Right ventricle myocardium superior (tissue), 1 donor: ENCODE results near the gene CTIF. TPM values are rescaled to one million over a fixed set of nuclear protein-coding genes. Genes with fewer than 3 reads are reported as not detected.

Source experiments
- ATAC-seq: fragments of 200-7000 bp; cut with Tn5 transposase; one replicate; pipeline ENCODE4 v1.9.1; 2020; ENCODE audit warnings: mild to moderate bottlenecking; ENCODE audit not compliant: poor library complexity
- DNase-seq: peaks from one replicate; pipeline ENCODE4 v3.0.0-alpha.2; 2020
- intact Hi-C: fragments of 100-400 bp; cut with DNase I; formaldehyde crosslinking; loops from one replicate; pipeline ENCODE4 v1.11.2; 2022
- total RNA-seq: library from RNA; stranded (reverse); fragmentation: NEBNext Ultra II Directional; extraction: Animal tissue kit (Norgen Biotek cat#: 25700); gene quantifications from one replicate; pipeline ENCODE4 v1.2.1, GENCODE V29; 2021
- donor health status: DM: no; HTN: yes; CAD: no; lungs with severe emphysema.

The CTIF gene
- total RNA-seq, 1 donor from 2014 or later = 54.5 TPM

DNA sequence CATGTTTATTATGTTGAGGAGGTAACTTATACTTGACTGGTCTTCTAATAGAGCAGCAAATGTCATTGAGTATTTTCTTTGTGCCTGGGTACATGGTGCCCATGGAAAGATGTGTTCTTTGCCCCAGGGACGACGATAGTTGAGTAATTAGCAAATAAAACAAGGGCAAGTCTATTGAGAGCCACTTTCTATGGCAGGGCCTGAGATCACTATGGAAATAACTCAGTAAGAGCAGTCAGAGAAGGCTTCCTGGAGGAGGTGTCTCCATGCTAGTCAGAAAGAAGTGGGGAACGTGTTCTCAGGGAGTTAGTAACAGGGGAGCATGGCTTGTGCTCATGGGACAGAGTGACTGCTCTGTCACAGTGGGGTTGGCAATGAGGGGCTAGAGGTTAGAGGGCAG is 28.6 kb downstream of the CTIF start:
- DNase-seq (no peak), ATAC-seq (no peak)

DNA sequence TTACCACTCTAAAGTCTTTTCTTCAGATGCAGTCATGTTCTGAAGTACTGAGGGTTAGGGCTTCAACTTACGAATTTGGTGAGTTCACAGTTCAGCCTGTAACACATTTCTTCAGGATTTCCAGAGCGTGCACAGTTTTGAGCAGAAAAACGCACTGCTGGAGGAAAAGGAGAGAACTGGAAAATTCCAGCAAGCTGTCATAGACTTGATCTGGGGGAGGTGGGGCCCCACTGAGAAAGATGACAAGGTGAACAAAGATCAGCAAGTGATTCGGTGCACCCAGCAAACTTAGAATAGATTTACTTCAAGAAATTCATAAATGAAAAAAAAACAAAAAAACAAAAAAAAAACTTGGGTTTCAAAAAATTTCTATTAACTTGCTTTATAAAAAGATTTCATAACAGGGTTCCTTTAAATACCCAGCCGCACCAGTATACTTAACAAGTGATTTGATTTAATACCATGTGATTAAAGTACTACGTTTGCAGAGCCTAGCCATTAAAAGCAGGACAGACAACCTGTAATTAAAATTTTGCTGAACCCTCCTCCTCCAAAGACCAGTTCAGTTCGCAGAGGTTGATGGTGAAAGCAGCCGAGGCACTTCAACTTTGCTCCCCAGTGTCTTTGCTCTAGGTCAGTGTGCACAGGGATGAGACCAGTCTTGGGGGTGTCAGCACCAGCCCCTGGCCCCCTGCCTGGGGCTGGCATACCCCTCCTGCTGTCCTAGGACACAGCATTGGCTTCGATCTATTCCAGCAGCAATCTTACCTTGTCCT is 30.5 kb downstream of the CTIF start:
- ATAC-seq (no peak), DNase-seq (no peak)
- intact Hi-C loops = no loop called here

More for the DNA sequence above, 28.6 kb downstream of the CTIF start:
- intact Hi-C loops = no loop called here

DNA sequence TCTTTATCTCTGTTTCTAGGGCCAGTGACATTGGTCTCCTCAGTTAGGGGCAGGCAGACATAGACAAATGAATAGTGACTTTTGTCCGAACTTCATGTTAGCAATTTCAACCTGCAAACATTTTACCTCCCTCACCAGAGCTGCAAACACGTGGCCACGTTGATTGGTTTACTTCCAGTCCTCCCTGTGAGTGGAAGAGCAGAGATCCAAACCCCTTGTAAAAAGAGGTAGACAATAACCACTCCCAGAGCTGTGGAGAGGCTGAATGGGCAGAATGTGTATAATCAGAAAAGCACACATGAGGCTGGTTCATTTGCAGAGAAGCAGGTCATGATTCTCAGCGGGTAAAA is 31.1 kb downstream of the CTIF start:
- no peak for ATAC-seq
- intact Hi-C loops = no loop called here
- no peak for DNase-seq

DNA sequence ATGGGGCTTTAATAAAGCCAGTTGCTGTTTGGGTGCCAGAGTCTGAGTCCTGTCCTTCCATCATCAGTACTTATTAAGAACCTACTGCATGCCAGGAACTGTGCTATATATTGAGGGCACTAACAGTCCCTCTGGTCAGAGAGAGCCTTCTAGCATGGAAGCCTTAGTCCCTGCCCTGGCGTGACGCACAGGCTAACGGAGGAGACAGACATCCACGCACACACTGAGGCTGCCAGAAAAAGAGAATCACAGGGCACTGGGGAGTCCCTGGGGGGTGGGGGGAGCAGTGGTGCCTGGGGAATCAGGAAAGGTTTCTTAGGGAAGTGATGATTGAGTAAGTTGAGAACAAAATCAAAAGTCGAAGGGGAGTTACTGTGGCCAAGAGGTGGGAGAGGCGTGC is 31.5 kb downstream of the CTIF start:
- DNase-seq (no peak), ATAC-seq (no peak)
- intact Hi-C loops = no loop called here

DNA sequence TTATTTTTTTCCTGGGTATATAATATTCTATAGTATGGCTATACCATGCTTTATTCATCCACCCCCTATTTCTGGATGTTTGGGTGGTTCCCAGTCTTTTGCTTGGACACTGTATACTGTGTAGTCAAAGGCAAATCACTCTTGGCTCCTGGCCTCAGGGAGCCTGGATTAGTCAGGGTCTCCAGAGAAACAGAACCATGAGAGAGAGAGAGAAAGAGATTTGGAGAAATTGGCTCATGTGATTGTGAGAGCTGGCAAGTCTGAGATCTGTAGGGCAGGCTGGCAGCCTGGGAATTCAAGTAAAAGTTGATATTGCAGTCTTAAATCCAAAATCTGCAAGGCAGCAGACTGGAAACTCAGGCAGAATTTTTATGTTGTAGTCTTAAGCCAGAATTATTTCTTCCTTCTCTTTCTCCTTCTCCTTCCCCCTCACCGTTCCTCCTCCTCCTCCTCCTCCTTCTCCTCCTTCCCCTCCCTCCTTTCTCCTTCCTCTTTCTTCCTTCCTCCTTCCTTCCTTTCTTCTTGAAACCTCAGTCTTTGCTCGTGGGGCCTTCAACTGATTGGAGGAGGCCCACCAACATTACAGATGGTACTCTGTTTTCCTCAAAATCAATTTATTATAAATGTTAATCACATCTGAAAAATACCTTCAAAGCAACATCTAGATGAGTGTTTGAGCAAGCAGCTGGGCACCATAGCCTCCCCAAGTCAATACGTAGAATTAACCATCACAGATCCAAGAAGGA is 33.0 kb downstream of the CTIF start:
- ATAC-seq = no peak
- no peak for DNase-seq
- intact Hi-C loops = no loop called here

DNA sequence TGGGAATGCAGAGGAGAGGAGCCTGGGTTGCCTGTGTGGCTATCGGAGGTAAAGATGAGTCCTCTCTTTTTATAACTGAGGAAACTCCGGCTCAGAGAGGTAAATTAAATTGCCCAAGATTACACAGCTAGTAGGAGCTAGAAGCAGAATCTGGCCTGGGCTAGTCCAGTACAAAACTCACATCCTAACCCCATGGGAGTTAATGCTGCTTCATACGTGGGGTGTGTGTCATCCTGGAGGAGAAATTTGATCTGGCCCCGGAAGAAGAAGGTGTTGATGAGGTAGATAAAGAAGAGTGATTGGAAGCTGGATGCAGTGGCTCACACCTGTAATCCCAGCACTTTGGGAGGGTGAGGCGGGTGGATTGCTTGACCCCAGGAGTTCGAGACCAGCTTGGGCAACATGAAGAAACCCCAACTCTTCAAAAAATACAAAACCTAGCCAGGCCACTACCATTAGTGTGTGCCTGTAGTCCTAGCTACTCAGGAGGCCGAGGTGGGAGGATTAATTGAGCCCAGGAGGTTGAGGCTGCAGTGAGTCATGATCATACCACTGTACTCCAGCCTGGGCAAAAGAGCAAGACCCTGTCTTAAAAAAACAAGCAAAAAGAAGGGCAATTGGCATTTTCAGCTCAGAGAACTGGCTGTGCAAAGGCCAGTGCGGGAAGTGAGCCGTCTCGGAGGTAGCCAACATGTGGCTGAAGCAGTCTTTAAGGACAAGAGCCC is 33.7 kb downstream of the CTIF start:
- intact Hi-C loops = no loop called here
- no peak for DNase-seq
- ATAC-seq = no peak

DNA sequence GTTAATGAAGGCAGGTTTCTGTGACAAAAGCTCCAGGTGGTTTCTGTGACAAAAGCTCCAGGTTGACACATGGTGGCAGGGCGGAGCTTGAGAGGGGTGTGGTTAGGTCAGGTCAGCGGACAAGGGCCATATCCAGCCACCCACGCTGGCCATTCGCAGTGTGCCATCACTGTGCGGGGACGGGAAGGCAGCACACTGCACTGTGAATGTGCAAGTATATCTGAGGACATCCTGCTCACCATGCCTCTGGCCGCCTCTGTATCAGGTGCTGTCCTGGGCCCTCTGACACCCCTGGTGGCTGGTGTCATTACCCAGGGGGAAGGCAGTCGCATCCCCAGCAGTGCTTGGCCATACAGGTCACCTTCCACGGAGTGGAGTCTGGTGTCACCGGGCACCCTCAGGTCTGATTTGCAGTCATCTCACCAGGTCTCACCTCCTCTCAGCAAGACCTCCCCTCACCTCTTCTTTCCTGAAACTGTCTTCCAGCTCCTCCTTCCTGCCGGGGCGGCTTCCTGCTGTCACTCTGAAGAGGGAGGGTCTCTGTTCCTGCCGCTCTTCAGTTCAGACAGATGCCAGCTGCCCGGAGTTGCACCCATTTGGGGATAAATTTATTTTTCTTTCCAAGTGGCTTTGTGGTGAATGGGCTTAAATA is 34.9 kb downstream of the CTIF start:
- ATAC-seq (no peak), DNase-seq (no peak)
- intact Hi-C loops = no loop called here

DNA sequence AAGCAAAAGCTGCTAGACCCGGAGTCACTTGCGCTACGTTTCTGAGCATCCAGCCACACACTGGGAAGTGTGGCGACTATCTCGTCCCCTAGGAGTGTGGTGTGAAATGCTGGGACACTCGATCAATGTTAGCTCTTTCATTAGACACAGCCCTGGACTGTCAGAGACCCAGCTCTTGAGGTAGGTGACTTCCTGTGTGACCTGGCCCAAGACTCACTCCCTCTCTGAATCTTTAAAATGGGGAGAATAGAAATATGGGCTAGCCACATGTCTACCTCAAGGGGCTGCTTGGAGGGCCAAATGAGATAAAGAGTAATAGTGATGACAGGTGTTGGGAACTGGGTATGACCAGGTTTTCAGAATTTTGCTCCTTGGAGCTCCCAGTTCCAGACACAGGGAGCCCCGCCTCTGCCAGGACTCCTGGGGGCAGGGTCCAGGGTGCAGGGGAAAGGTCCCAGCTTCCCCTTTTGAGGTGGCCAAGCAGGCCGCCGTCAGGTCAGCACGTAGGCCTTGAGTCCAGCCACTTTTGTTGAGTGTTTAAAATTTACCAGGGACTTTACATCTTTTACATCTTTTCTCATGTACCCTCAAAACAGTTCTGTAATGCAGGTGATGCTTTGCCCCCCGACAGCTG is 36.0 kb downstream of the CTIF start:
- no peak for ATAC-seq
- no peak for DNase-seq
- intact Hi-C loops = no loop called here

DNA sequence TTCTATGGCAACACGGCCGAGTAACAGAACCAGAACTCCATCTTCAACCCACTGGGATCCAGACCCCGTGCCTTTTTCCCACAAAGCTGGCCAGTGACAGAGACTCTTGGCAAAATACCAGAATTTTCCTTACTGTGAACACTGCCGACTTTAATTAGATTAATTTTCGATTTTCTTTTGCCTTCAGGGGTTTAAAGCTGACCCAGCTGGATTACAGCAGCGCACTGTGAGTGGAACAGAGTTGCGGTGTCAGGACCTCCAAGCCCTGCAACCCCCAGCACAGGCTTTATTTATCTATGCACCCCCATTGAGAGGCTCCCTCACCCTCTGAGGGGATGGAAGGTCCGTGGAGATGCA is 36.4 kb downstream of the CTIF start:
- intact Hi-C loops = no loop called here
- ATAC-seq (no peak), DNase-seq (no peak)

DNA sequence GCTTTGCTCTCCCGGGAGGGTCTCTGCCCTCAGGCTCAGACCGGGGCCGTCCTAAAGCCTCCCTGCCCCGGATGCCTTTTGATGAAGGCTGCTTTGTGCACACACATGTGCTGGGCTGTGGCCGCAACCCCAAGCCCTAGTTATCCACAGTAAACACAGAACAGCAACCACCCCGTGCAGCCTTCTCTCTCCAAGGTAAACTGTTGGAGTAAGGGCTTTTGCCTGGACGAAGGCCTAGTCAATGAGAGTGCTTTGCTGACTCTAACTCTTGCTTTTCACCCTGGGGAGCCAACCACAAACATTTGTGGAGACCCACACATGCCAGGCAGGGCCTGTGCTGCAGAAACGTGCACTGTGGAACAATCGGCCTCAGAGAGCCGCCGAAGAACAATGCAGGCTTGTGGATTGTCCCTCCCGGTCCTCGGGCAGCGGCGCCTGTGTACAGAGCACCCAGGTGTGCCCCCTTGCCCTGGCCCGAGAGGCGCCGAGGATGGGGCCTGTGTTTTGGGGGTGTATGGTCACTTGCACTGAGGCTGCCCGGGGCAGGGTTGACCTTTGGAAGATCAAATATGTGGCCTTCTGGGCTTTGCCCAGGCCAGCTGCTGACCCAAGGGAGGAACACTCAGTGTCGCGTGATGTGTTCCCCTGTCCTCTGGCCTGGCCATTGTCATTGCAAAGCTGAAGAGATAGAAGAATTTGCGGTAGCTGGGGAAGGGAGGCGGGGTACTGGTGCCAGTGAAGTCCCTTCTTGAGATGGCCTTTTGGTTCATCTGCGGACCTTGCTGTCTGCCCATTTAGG is 37.0 kb downstream of the CTIF start:
- intact Hi-C loops = no loop called here
- no peak for DNase-seq
- ATAC-seq = no peak

DNA sequence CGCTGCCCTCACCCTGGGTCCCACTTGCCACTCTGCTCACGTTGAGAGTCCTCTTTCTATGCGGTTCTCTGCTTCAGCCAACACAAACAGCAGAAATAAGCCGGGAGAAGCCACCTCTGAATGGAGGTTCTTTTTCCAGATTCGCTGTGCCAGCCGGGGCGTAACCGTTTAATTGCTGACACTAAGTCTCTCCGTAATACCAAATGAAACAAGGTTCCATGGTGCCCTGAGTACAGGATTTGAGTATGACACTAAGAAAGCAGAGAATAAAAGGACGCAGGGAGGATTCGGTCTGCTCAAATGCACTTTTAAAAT is 37.6 kb downstream of the CTIF start:
- ATAC-seq = no peak
- DNase-seq = no peak
- intact Hi-C loops = no loop called here

DNA sequence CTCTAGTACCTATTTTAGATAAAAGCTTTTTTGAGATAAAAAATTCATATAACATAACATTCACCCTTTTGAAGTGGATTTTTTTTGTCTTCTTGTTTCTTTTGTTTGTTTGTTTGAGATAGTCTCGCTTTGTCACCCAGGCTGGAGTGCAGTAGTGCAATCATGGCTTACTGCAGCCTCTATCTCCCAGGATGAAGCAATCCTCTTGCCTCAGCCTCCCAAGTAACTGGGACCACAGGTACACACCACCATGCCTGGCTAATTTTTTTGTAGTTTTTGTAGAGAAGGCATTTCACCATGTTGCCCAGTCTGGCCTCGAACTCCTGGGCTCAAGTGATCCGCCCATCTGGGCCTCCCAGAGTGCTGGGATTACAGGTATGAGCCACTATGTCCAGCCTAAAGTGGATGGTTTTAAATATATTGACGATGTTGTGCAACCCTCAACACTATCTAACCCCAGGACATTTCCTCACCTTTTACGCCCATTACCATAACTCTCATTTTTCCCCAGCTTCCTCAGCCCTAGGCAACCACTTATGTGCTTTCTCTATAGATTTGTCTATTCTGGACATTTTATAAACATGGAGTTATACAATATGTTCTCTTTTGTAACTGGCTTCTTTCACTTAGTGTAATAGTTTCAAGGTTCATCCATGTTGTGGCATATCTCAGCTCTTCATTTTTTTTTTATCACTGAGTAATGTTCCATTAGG is 38.8 kb downstream of the CTIF start:
- ATAC-seq (no peak), DNase-seq (no peak)
- intact Hi-C loops = no loop called here

DNA sequence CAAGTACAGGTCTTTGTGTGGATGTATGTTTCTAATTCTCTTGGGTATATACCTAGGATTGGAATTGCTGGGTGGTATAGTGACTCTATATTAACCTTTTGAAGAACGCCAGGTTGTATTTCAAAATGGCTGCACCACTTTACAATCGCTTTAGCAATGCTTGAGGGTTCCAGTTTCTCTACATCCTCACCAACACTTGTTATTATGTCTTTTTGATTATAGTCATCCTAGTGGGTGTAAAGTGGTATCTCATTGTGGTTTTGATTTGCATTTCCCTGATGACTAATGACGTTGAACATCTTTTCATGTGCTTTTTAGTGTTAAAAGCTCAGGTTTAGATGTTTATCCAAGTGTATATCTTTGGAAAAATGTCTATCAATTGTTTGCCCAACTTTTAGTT is 39.5 kb downstream of the CTIF start:
- DNase-seq (no peak), ATAC-seq (no peak)
- intact Hi-C loops = no loop called here

DNA sequence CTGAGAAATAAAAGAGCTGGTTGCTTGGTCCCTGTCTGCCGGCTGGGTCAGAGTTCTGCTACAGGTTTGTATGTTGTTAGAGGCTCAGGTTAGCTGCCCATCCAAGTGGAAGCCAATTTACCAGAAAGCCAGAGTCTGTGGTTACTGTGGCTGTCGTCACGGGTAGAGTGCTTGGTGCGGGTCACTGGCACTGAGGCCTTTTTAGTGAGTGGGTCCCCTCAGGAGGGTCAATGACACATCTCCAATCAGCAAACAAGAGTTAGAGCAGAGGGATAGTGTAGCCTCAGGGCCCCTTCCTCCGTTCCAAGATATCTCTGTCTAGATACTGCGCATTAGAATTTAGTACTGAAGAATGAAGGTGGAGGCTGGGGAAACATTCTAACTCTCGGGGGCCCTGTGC is 41.2 kb downstream of the CTIF start:
- intact Hi-C loops = no loop called here
- ATAC-seq (no peak), DNase-seq (no peak)

DNA sequence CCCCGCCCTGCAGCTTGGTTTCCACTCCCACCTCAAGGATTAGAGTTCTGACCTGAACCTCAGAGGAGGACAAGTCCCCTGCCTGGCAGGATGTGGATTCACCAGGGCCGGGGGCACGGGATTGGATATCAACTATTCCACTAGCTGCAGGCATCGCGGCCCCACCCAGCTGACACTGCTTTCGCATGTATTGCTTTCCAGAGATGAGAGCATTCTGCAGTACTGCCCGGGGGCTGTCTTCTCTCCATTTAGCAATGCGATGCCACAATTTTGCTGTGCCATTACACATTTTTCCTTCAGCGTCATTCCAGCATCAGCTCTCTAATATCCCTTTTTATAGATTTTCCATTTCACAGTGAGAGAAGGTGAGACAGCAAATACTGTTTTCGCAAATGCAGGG is 42.0 kb downstream of the CTIF start:
- ATAC-seq (no peak), DNase-seq (peak; percentile 52)
- intact Hi-C loops = no loop called here

DNA sequence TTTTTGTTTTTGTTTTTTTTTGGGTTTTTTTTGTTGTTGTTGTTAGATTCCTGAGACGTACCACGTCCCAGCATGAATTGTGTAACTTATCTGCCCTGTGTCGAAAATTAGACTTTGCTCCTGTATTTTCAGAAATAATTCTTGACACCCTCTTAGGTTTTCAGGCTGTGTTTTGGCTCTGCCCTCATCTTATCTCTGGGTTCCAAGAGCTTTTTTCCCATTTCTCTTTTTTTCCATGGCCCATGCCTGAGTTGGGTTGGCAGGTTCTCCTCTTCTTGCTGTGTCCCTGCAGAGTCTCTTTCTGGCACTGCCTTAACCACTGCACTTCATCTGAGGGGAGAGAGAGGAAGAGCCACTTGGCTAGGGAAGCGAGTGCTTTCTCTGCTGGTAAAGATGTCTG is 42.4 kb downstream of the CTIF start:
- DNase-seq (no peak), ATAC-seq (peak; percentile 54)
- intact Hi-C loops = no loop called here

DNA sequence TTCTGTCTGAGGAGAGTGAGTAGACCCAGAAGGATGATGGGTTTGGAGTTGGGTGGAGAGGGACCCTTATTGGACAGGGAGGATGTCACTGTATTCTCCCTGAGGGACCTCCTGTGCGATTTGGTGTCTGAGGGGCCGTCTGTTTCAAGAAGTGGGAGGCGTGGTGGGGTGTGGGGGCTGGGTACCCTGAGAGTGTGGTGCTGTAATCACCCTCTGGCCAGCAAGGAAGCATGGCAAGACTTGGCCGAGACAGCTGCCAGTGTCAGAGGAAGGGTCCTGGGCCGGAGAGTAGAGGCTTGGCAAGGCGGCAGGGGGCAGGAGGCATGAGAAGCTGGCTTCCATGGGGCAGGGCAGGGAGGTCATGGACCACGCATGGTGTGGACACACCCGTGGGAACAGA is 43.1 kb downstream of the CTIF start:
- DNase-seq (no peak), ATAC-seq (no peak)
- intact Hi-C loops = no loop called here

DNA sequence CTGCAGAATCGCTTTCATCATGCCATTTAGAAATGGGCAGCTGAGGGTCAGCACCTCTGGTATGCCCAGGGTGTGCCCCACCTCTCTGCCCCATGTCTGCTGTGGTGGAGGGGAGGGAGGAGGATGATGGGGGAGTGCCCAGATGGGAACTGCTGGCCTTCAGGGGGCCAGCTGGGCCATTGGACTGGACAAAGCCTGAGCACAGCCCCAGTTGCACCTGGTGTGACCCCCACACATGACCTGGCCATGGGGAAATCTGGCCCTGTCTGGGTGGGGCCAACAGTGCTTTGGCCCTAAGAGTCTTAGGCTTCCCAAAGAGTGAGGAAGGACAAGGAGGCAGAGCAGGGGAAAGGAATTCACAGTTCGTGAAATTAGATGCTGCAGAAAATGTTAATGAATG is 44.1 kb downstream of the CTIF start:
- intact Hi-C loops = no loop called here
- ATAC-seq (no peak), DNase-seq (no peak)
